SK-N-SH treated with all-trans-retinoic acid at 6 μM for 48 hours (cell line): ENCODE measurements around the gene PCDHB1.

Experiments used
- ATAC-seq: fragments of 200-7000 bp; cut with Tn5 transposase; 3 replicates; pipeline ENCODE4 v1.9.1; 2020; ENCODE audit warnings: mild to moderate bottlenecking, moderate library complexity
- ARNTL ChIP-seq: fragments of 450-650 bp; formaldehyde crosslinking; IDR thresholded peaks from 2 replicates; pipeline ENCODE4 v1.5.0; 2020; ENCODE audit warnings: low read depth, mild to moderate bottlenecking, moderate library complexity, borderline replicate concordance
- BACH2 ChIP-seq: fragments of 250-450 bp; sonication (Bioruptor Pico); IDR thresholded peaks from 2 replicates; pipeline ENCODE4 v1.9.0; 2021; ENCODE audit warnings: mild to moderate bottlenecking, borderline replicate concordance
- CREB5 ChIP-seq: fragments of 250-450 bp; sonication (Bioruptor Pico); IDR thresholded peaks from 2 replicates; pipeline ENCODE4 v1.5.1; 2020; ENCODE audit warnings: low read depth, mild to moderate bottlenecking, moderate library complexity
- CSDC2 ChIP-seq: fragments of 250-450 bp; sonication (Bioruptor Pico); IDR thresholded peaks from 2 replicates; pipeline ENCODE4 v1.5.0; 2020; ENCODE audit warnings: mild to moderate bottlenecking, moderate library complexity
- CSRNP3 ChIP-seq: fragments of 250-450 bp; sonication (Bioruptor Pico); IDR thresholded peaks from 2 replicates; pipeline ENCODE4 v1.5.1; 2021; ENCODE audit warnings: mild to moderate bottlenecking, moderate library complexity
- ESRRG ChIP-seq: fragments of 250-450 bp; sonication (Bioruptor Pico); IDR thresholded peaks from 2 replicates; pipeline ENCODE4 v1.6.1; 2021; ENCODE audit warnings: mild to moderate bottlenecking
- ISL1 ChIP-seq: fragments of 250-450 bp; sonication (Bioruptor Pico); IDR thresholded peaks from 2 replicates; pipeline ENCODE4 v2.1.2; 2022; ENCODE audit warnings: mild to moderate bottlenecking, moderate library complexity
- PPARA ChIP-seq: fragments of 250-450 bp; sonication (Bioruptor Pico); IDR thresholded peaks from 2 replicates; pipeline ENCODE4 v1.5.0; 2020; ENCODE audit warnings: mild to moderate bottlenecking, borderline replicate concordance
- RARB ChIP-seq: fragments of 250-450 bp; sonication (Bioruptor Pico); IDR thresholded peaks from 2 replicates; pipeline ENCODE4 v1.8.0; 2021; ENCODE audit warnings: mild to moderate bottlenecking, moderate library complexity
- SNAI2 ChIP-seq: fragments of 250-450 bp; sonication (Bioruptor Pico); IDR thresholded peaks from 2 replicates; pipeline ENCODE4 v1.5.0; 2020; ENCODE audit warnings: mild to moderate bottlenecking, moderate library complexity
- TCF4 ChIP-seq: fragments of 250-450 bp; sonication (Bioruptor Pico); IDR thresholded peaks from 2 replicates; pipeline ENCODE4 v1.8.0; 2021; ENCODE audit warnings: mild to moderate bottlenecking, moderate library complexity, borderline replicate concordance
- TOX ChIP-seq: fragments of 250-450 bp; sonication (Bioruptor Pico); IDR thresholded peaks from 2 replicates; pipeline ENCODE4 v1.8.0; 2021; ENCODE audit warnings: mild to moderate bottlenecking, moderate library complexity, borderline replicate concordance
- TSHZ2 ChIP-seq: fragments of 250-450 bp; sonication (Bioruptor Pico); IDR thresholded peaks from 2 replicates; pipeline ENCODE4 v1.5.0; 2020; ENCODE audit warnings: mild to moderate bottlenecking, moderate library complexity
- ZC3H10 ChIP-seq: fragments of 250-450 bp; sonication (Bioruptor Pico); IDR thresholded peaks from 2 replicates; pipeline ENCODE4 v1.5.1; 2021; ENCODE audit warnings: mild to moderate bottlenecking, moderate library complexity
- ZFP3 ChIP-seq: fragments of 250-450 bp; sonication (Bioruptor Pico); IDR thresholded peaks from 2 replicates; pipeline ENCODE4 v1.5.0; 2020; ENCODE audit warnings: mild to moderate bottlenecking, moderate library complexity
- ZNF565 ChIP-seq: fragments of 450-650 bp; formaldehyde crosslinking; conservative IDR thresholded peaks from 2 replicates; pipeline ENCODE4 v1.5.0; 2020; ENCODE audit warnings: low read depth, mild to moderate bottlenecking, moderate library complexity
- ZNF70 ChIP-seq: fragments of 450-650 bp; formaldehyde crosslinking; IDR thresholded peaks from 2 replicates; pipeline ENCODE4 v1.5.0; 2020; ENCODE audit warnings: mild to moderate bottlenecking, moderate library complexity
- ZNF8 ChIP-seq: fragments of 450-650 bp; formaldehyde crosslinking; IDR thresholded peaks from 2 replicates; pipeline ENCODE4 v1.5.0; 2020; ENCODE audit warnings: mild to moderate bottlenecking, moderate library complexity

PCDHB1 gene

GRCh38 chr5:141001844-141002604 is 49.1 kb upstream of the PCDHB1 start:
- ATAC-seq: peak; percentile 90
- TF ChIP-seq ZNF70: no peak
- TF ChIP-seq CREB5 (CRISPR knock-in tag): 0 out of 2 replicates have a peak, but pooled peaks have one; percentile 29
- peak; percentile 46; the same call in 1 of the 2 replicates for TF ChIP-seq TCF4 (CRISPR knock-in tag)
- TF ChIP-seq ZNF565 (CRISPR knock-in tag): no peak
- peak; percentile 59 for TF ChIP-seq ISL1
- peak; percentile 66; the same call in 1 of the 2 replicates for TF ChIP-seq TSHZ2 (CRISPR knock-in tag)

GRCh38 chr5:141002605-141002965 is 48.6 kb upstream of the PCDHB1 start:
- no peak for ATAC-seq

More at GRCh38 chr5:141002605-141002965, 48.6 kb upstream of the PCDHB1 start:
- no peak for TF ChIP-seq RARB (CRISPR knock-in tag)
- TF ChIP-seq SNAI2 (CRISPR knock-in tag): no peak
- TF ChIP-seq ZNF70: no peak
- no peak for TF ChIP-seq CSDC2 (CRISPR knock-in tag)
- no peak for TF ChIP-seq PPARA (CRISPR knock-in tag)
- TF ChIP-seq ARNTL (CRISPR knock-in tag): no peak
- TF ChIP-seq ISL1: no peak
- TF ChIP-seq TOX (CRISPR knock-in tag): no peak
- no peak for TF ChIP-seq CSRNP3 (CRISPR knock-in tag)
- TF ChIP-seq BACH2 (CRISPR knock-in tag): no peak
- TF ChIP-seq TCF4 (CRISPR knock-in tag): no peak
- no peak for TF ChIP-seq ZFP3
- TF ChIP-seq ZNF8 (CRISPR knock-in tag): no peak
- no peak for TF ChIP-seq ZNF565 (CRISPR knock-in tag)
- no peak for TF ChIP-seq ESRRG (CRISPR knock-in tag)
- TF ChIP-seq CREB5 (CRISPR knock-in tag): no peak
- no peak for TF ChIP-seq ZC3H10
- TF ChIP-seq TSHZ2 (CRISPR knock-in tag): no peak
